Prostate gland (tissue), 2 donors: Measurements from ENCODE around the gene EVC.

ENCODE experiments used
- CTCF ChIP-seq, 4 experiments: fragments of 200-600 bp in 2 of 4; fragments of 450-650 bp in 2 of 4; sonication (generic) in 2 of 4; IDR thresholded peaks; 1 replicate in 3 of 4; 2 replicates in 1 of 4; pipeline ENCODE4 v1.5.1; 2016 to 2019; ENCODE audit warnings: antibody characterized with exemption in 4 of 4, mild to moderate bottlenecking in 2 of 4, moderate library complexity in 2 of 4
- POLR2A ChIP-seq: fragments of 450-650 bp; IDR thresholded peaks from one replicate; pipeline ENCODE4 v1.6.1; 2016; ENCODE audit warnings: antibody characterized with exemption, mild to moderate bottlenecking
- POLR2AphosphoS5 ChIP-seq: sonication (generic); formaldehyde crosslinking; IDR thresholded peaks from one replicate; pipeline ENCODE4 v1.6.1; 2017; ENCODE audit warnings: antibody characterized with exemption

DNA sequence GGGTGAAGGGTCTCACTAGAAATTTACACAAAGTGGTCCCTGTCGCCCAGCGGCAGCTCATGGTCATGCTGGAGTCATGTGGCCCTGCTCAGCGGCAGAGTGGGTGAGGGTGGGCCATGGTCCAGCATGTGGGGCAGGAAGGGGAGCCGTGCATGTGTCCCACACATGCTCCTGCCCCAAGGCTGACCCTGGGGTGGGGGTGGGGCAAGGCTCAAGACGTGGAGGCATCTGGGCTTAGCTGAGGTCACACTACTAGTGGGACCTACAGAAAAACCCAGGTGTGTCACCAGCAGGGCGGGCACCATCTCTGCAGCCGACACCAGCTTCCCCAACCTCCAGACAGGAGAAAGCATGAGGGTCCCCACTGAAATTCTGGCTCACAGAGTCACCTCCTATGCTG is 42.4 kb downstream of the EVC start:
- TF ChIP-seq CTCF (IDR thresholded peaks at IDR 0.05) (no peak), POLR2AphosphoS5 (no peak), POLR2A (no peak)
